ENCODE results near the gene MTRF1L.

The MTRF1L gene, protein sequence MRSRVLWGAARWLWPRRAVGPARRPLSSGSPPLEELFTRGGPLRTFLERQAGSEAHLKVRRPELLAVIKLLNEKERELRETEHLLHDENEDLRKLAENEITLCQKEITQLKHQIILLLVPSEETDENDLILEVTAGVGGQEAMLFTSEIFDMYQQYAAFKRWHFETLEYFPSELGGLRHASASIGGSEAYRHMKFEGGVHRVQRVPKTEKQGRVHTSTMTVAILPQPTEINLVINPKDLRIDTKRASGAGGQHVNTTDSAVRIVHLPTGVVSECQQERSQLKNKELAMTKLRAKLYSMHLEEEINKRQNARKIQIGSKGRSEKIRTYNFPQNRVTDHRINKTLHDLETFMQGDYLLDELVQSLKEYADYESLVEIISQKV

DNA sequence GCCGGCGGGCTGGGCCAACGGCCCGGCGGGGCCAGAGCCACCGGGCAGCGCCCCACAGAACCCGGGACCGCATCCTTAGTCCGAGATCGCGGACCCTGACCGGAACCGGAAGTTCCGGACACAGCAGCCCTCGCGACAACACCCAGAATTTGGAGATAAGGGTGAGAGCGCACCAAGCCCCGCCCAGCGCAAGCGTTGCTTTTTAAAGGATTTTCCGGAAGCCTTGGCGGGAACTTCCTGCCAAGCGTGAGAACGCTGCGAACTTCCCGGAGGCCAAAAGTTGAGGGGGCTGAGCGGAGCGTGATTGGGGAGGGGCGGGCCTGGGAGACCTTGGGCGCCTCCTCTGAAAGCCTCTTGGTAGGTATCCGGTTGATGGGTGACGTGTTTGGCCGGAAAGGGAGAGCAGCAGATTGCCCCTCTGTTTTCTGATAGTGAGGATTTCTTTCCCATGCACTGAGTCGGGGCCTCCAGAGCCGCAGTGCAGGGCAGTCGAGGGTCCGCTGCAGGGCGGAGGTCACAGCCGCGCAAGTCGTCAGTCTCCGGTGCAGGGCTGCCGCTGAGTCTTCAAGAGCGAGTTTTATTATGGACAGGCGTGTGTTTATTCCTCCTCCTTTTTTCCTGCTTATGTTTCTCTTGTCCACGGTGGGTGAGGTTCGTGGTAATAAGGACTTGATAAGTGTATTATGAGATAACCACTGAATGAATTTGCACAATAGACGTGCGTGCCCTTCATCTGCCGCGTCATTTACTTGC is at the start of gene MTRF1L:
MTRF1L (minus strand) TSS at position 97 of the 753 bp plus-strand sequence; CDS start at position 73, 24 bp downstream.
- DNase-seq (ENCODE audit: low read depth in 1 of 2, low spot score in 1 of 2), result peak; percentile 54 to 74

GRCh38 chr6:153051801-153052200 is 49.3 kb upstream of the MTRF1L start:
- DNase-seq (ENCODE audit: low read depth in 1 of 2, low spot score in 1 of 2), result no peak

DNA sequence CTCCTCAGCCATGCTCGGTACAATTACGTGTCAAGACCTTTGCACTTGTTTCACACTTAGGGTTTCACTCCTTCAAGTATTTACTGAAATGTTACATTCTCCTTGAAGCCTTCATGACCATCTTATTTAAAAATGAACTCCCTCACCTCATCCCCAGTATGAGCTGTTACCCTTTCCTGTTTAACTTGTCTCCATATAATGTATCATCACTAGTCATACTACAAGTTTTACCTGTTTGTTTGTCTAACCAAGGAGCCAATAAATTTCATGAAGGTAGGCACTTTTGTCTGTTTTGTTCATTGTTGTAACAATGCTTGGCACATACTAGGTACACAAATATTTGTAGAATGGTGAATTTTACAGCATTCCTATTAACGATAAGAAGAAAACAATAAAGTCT is 46.1 kb upstream of the MTRF1L start:
- no peak for DNase-seq (ENCODE audit: low read depth in 1 of 2, low spot score in 1 of 2)

DNA sequence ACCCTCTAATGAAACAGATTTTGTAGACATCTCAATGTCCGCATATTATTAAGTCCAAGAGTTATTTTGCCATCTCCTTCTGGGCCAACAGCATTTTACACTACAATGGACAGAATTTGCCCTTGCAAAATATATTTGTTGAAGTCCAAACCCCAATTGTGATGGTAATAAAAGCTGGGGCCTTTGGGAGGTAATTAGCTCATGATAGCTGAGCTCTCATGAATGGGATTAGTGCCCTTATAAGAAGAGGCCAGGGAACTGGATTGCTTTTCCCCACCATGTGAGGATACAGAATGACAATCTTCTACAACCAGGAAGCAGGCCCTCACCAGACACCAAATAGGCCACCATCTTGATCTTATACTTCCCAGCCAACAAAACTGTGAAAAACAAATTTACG is 44.9 kb upstream of the MTRF1L start:
- no peak for DNase-seq (ENCODE audit: low read depth in 1 of 2, low spot score in 1 of 2)

GRCh38 chr6:153045271-153045670 is 42.8 kb upstream of the MTRF1L start:
- no peak for DNase-seq (ENCODE audit: low read depth in 1 of 2, low spot score in 1 of 2)

DNA sequence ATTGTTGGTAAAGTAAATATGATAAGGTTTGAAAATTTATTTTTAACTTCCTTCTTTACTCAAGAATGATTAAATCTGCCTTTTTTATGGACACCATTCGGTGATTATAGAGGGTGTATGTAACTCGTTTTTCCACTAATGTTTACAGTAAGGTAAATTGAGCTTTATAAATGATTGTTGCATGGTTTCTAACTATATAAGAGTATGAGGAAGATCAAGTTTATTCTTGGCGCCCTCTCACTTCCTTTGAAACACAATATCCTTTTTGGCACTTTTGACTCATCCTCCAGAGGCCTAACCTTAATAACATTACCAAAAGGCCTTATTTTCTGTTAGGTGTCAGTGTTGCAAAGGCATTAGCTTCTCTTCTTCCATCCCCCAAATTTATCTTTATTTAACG is 41.8 kb upstream of the MTRF1L start:
- no peak for DNase-seq (ENCODE audit: low read depth in 1 of 2, low spot score in 1 of 2)

GRCh38 chr6:153043719-153044118 is 41.2 kb upstream of the MTRF1L start:
- DNase-seq (ENCODE audit: low read depth in 1 of 2, low spot score in 1 of 2), result no peak

GRCh38 chr6:153038378-153039057 is 36.0 kb upstream of the MTRF1L start:
- no peak for DNase-seq (ENCODE audit: low read depth in 1 of 2, low spot score in 1 of 2)

GRCh38 chr6:153034139-153034538 is 31.6 kb upstream of the MTRF1L start:
- no peak for DNase-seq (ENCODE audit: low read depth in 1 of 2, low spot score in 1 of 2)

DNA sequence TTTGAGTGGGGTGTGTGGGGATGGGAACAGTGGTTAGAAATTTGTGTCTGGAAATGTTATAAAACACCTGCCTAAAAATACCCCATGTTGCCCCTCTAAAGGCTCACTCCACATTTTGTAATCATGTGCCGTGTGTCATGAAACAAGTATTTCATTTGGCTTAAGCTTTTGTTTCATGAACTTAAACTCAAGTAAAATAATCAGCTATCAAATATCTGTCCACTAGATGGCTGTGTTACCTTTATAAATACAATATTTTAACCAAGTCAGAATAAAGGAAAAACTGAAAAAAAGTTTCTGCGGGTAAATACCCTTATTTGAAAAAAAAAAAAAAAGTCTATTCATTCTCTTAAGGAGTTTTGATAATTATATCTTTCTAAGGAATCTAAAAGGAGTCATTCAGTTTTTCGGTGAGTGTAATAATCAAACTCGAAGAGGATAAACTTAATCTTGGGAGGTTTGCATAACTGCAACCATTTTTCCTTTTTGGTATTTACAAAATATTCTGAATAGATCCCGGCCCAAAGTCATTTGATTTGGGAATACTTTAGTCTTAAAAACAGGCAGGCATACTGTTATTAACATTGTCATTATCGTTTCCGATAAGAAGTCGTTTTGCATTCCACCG is 29.9 kb upstream of the MTRF1L start:
- no peak for DNase-seq (ENCODE audit: low read depth in 1 of 2, low spot score in 1 of 2)

- DNase-seq (ENCODE audit: low read depth in 1 of 2, low spot score in 1 of 2), result no peak
These were observed 28.9 kb upstream of the MTRF1L start for GRCh38 chr6:153031335-153031955.

DNA sequence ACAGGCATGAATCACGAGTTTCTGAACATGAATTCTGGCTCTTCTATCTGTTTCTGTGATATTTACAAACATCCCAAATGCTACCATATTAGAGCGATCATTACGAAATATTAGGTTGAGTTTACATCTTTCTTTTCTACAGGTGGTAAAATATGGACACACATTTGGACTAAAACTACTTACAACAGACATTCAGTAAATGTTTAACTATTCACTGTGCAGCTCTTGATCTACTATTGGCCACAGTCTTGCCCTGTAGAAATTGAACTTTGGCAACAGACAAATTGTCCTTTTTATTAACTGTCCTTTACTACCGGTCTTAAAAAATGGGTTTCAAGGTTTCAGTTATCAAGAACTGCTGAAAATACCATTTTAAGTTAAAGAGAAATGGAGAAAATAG is 26.5 kb upstream of the MTRF1L start:
- no peak for DNase-seq (ENCODE audit: low read depth in 1 of 2, low spot score in 1 of 2)

DNA sequence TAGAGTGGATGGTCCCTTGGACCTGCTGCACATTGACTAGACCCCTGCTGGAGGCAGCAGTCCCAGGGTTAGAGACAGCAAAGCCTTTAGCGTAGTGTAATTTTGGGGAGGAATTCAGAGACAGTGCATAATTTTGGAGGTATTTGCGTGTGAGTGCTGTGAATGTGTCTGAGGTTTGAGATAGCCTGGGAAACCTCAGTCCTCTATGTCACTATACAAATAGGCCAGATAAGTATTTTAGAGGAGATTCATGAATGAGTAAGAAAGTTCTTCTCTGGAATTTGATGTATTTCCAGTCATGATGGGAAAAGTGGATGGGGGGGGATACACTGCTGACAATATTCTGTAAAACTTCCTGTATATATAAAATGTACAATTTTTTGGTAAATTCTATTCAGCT is 25.8 kb upstream of the MTRF1L start:
- no peak for DNase-seq (ENCODE audit: low read depth in 1 of 2, low spot score in 1 of 2)

DNA sequence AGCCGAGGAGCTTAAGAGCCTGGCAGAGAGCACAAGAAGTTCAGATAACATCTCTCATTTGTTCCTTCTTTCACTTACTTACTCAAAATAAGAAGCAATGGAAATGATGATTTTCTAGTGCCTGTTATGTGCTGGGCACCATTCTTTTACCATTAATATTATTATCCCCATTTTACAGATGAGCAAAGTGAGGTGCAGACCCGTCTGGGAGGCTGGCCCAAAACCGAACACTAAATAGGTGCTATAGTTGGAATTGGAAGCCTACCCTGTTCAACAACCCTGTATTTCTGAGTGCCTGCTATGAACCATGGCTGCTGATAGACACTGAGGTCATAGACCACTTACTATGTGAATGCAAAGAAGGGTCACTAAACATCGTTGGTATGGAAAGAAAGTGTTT is 25.0 kb upstream of the MTRF1L start:
- no peak for DNase-seq (ENCODE audit: low read depth in 1 of 2, low spot score in 1 of 2)

GRCh38 chr6:153024709-153025017 is 22.2 kb upstream of the MTRF1L start:
- no peak for DNase-seq (ENCODE audit: low read depth in 1 of 2, low spot score in 1 of 2)

DNA sequence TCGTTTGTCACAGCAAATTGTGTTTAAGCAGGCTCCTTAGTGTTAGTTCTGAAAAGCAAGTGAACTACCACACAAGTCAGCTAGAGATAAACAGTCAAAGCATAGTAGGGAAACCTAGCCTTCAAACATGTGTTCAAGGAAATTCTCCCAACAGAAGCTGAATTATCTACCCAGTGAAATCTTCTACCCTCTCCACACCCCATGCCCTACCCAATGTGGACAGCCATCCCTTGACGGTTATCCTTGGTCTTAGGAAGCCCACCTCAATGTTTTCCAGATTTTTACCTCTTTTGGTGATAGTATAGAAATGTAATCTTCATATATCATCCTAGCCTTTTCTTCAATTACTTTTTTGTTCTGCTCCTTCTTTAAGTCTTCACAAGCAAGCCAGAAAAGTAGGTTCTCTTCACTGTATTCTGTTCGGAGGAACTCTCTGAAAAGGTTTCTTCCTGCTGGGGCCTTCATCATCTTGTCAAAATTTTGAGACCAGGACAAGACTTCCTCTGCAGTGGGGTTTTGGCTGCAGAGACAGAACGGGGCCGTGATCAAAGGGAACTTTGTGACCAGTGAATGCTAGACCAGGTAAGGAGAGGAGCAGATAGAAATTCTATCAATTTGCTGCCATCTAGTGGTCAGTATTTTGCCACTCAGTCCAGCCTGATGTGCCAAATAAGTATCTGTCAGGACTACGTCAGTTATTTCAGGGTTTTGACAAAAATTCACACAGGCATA is 21.6 kb upstream of the MTRF1L start:
- no peak for DNase-seq (ENCODE audit: low read depth in 1 of 2, low spot score in 1 of 2)

GRCh38 chr6:153018355-153018754 is 15.8 kb upstream of the MTRF1L start:
- no peak for DNase-seq (ENCODE audit: low read depth in 1 of 2, low spot score in 1 of 2)

GRCh38 chr6:153016846-153017245 is 14.3 kb upstream of the MTRF1L start:
- DNase-seq (ENCODE audit: low read depth in 1 of 2, low spot score in 1 of 2), result no peak

GRCh38 chr6:153015094-153015640 is 12.7 kb upstream of the MTRF1L start:
- DNase-seq (ENCODE audit: low read depth in 1 of 2, low spot score in 1 of 2), result no peak

DNA sequence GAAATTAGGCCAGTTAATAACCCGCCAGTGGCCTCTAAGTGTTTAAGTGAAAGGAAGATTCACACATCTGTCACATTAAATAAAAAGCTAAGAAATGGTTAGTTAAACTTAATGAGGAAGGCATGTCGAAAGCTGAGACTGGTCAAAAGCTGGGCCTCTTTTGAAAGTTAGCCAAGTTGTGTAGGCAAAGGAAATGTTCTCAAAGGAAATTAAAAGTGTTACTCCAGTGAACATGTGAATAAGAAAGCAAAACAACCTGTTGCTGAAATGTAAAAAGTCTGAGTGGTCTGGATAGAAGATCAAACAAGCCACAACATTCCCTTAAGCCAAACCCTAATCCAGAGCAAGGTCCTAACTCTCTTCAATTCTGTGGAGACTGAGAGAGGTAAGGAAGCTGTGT is 10.9 kb upstream of the MTRF1L start:
- DNase-seq (ENCODE audit: low read depth in 1 of 2, low spot score in 1 of 2), result no peak

All from activated T-helper 1 cell treated with anti-CD3 and anti-CD28 coated beads, Interleukin-2, amount 50 U/mL, for 16 hours (primary cell).